Inflammatory macrophage (primary cell): ENCODE data around the gene SLC7A7.
A peak's percentile ranks its signal among the peaks of the same experiment; 100 is the strongest.
"Not testable (repeated sequence)": the region's sequence is repeated elsewhere in the genome, so short reads cannot be mapped to it uniquely, and the experiment has no call there.

Source experiments
- DNase-seq, 2 donors: peaks; one replicate each; pipeline ENCODE4 v3.0.0-alpha.2; 2020 to 2022

SLC7A7 gene

GRCh38 chr14:22786685-22787084 is 28.6 kb downstream of the SLC7A7 start:
- DNase-seq = no peak

- DNase-seq = no peak
Observed at GRCh38 chr14:22781301-22781991, 33.8 kb downstream of the SLC7A7 start.

- DNase-seq = no peak
Observed at GRCh38 chr14:22780941-22781300, 34.3 kb downstream of the SLC7A7 start.

GRCh38 chr14:22780105-22780679 is 35.0 kb downstream of the SLC7A7 start:
- DNase-seq = no peak

- DNase-seq = peak in 1 of 2 donors; percentile 40
Observed at GRCh38 chr14:22778084-22778483, 37.2 kb downstream of the SLC7A7 start.

- not testable (repeated sequence) for DNase-seq
Observed at GRCh38 chr14:22776849-22777248, 38.4 kb downstream of the SLC7A7 start.

- no peak for DNase-seq
Observed at GRCh38 chr14:22776215-22776614, 39.0 kb downstream of the SLC7A7 start.

- no peak for DNase-seq
Observed at GRCh38 chr14:22774011-22774706, 41.1 kb downstream of the SLC7A7 start.

GRCh38 chr14:22773162-22774010 is 41.8 kb downstream of the SLC7A7 start:
- no peak for DNase-seq

GRCh38 chr14:22772725-22773124 is 42.5 kb downstream of the SLC7A7 start:
- DNase-seq = no peak

- DNase-seq = no peak
Observed at GRCh38 chr14:22770481-22771187, 44.6 kb downstream of the SLC7A7 start.

- DNase-seq = peak; percentile 26 to 39
Observed at GRCh38 chr14:22769369-22769768, 45.9 kb downstream of the SLC7A7 start.

GRCh38 chr14:22768947-22769346 is 46.3 kb downstream of the SLC7A7 start:
- no peak for DNase-seq

GRCh38 chr14:22767323-22767589 is 48.0 kb downstream of the SLC7A7 start:
- DNase-seq = no peak

GRCh38 chr14:22766457-22767322 is 48.5 kb downstream of the SLC7A7 start, which contains the start of gene OXA1L:
TSS of gene OXA1L (plus strand) at chr14:22766688. CDS start at chr14:22766702, 14 bp downstream.
- DNase-seq = peak; percentile 97 to 99

- no peak for DNase-seq
Observed at GRCh38 chr14:22764382-22764781, 50.9 kb downstream of the SLC7A7 start.

- DNase-seq = no peak
Observed at GRCh38 chr14:22761734-22762133, 53.5 kb downstream of the SLC7A7 start.

- DNase-seq = not testable (repeated sequence)
Observed at GRCh38 chr14:22757972-22758650, 57.1 kb downstream of the SLC7A7 start.

- peak; percentile 14 to 30 for DNase-seq
Observed at GRCh38 chr14:22753586-22753985, 61.6 kb downstream of the SLC7A7 start.

GRCh38 chr14:22752422-22752821 is 62.8 kb downstream of the SLC7A7 start:
- DNase-seq = no peak

- peak; percentile 49 to 53 for DNase-seq
Observed at GRCh38 chr14:22748631-22749068, 66.6 kb downstream of the SLC7A7 start.
